Dendritic cell treated with granulocyte-macrophage colony-stimulating factor and Interleukin-4, amounts not matched to agents 40 ng/mL and 50 ng/mL, for 4 days (primary cell): ENCODE measurements around the gene TBXA2R.
"Not testable (repeated sequence)": the region's sequence is repeated elsewhere in the genome, so short reads cannot be mapped to it uniquely, and the experiment has no call there.

Experiments used
- H3K27ac Mint-ChIP-seq: one replicate; pipeline ENCODE4 v1.8.0; 2022; ENCODE audit warnings: mild to moderate bottlenecking, mixed read lengths
- H3K27me3 Mint-ChIP-seq: one replicate; pipeline ENCODE4 v1.8.0; 2022; ENCODE audit warnings: mild to moderate bottlenecking, mixed read lengths
- H3K36me3 Mint-ChIP-seq: one replicate; pipeline ENCODE4 v1.8.0; 2022; ENCODE audit warnings: low read depth, mixed read lengths
- H3K4me1 Mint-ChIP-seq: one replicate; pipeline ENCODE4 v1.8.0; 2022; ENCODE audit warnings: low read depth, mixed read lengths
- H3K4me3 Mint-ChIP-seq: one replicate; pipeline ENCODE4 v1.8.0; 2022; ENCODE audit warnings: mild to moderate bottlenecking, moderate library complexity, mixed read lengths
- H3K9me3 Mint-ChIP-seq: one replicate; pipeline ENCODE4 v1.8.0; 2022; ENCODE audit warnings: mixed read lengths
- intact Hi-C: fragments of 100-400 bp; cut with micrococcal nuclease; formaldehyde crosslinking; loops from one replicate; pipeline ENCODE4 v1.15.0; 2022

The TBXA2R gene

DNA sequence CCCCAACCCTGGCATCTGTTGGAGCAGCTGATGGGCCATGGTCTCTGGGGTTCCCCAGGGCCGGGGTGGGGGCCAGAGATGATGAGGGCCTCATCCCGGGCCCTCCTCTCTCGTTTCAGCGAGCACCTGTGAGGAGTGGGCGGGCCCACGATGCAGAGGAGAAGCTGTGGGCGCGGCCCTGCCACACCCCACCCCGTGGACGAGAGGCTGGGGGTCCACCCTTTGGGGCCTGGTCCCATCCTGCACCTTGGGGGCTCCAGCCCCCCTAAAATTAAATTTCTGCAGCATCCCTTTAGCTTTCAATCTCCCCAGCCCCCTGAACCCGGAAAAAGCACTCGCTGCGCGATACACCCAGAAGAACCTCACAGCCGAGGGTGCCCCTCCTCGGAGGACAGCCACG, 28.3 kb downstream of the TBXA2R start:
- peaks cover 3% of the 10 kb centered on the region for H3K27me3 Mint-ChIP-seq
- peaks cover 58% of the 10 kb centered on the region for H3K4me1 Mint-ChIP-seq
- H3K4me3 Mint-ChIP-seq, result no peak overlapping the region
- intact Hi-C loops, result no loop called here
- no peaks in the 10 kb centered on the region for H3K9me3 Mint-ChIP-seq
- H3K27ac Mint-ChIP-seq, result no peak overlapping the region
- H3K36me3 Mint-ChIP-seq, result peaks cover 58% of the 10 kb centered on the region

DNA sequence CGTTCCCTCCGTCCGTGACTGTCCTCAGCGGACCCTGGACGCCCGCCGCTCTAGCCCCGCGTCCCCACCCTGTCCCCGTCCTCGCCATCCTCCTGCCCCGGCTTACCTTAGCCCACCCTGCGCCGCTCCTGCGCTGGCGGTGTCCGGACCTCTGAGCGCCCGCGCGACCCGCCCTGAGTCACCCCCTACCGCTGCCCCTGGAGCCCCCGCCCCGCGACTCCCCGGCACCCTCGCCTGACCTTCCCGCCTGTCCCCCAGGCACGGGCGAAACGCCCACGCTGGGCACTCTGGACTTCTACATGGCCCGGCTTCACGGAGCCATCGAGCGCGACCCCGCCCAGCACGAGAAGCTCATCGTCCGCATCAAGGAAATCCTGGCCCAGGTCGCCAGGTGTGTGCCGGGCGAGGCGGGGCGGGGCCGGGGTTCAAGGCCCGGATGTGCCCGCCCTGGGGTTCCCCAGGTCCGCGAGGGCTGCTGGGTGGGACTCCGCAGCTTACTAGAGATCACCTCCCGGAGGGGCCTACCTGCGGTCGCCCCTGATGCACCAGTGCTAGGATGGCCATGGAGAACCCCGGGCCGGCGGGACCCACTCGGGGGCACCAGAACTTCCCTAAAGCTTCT, 28.8 kb downstream of the TBXA2R start:
- Mint-ChIP-seq H3K27ac (no peak overlapping the region), H3K4me3 (no peak overlapping the region), H3K27me3 (no peaks in the 10 kb centered on the region), H3K36me3 (peaks cover 61% of the 10 kb centered on the region), H3K9me3 (no peaks in the 10 kb centered on the region), H3K4me1 (peaks cover 58% of the 10 kb centered on the region)
- intact Hi-C loops, result no loop called here

DNA sequence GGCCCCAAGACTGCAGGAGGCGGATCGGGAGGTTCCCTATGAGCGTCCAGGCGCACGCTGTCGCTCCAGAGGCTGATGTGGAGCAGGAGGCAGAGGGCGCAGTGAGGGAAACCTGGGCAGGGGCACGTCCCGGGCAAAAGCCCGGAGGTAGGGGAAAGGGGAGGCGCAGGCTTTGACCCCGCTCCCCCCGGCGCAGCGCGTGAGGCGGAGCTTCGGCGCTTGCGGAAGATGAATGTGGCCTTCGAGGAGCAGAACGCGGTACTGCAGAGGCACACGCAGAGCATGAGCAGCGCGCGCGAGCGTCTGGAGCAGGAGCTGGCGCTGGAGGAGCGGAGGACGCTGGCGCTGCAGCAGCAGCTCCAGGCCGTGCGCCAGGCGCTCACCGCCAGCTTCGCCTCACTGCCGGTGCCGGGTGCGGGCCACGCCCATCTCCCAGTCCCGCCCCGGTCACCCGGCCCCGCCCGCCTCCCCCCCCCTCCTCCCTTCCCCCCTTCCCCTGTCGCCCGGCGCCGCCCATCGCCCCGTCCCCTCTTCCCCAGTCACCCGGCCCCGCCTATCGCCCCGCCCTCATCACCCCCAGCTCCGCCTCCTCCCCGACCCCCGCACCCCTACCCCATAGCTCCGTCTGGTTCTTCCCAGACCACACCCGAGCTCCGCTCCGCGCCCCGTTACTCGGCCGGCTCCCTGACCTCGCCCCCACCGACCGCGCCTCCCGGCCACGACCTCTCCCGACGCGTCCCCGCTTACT, 29.8 kb downstream of the TBXA2R start:
- H3K27me3 Mint-ChIP-seq, result no peaks in the 10 kb centered on the region
- intact Hi-C loops, result no loop called here
- no peak overlapping the region for H3K27ac Mint-ChIP-seq
- no peaks in the 10 kb centered on the region for H3K9me3 Mint-ChIP-seq
- H3K36me3 Mint-ChIP-seq, result peaks cover 61% of the 10 kb centered on the region
- peaks cover 63% of the 10 kb centered on the region for H3K4me1 Mint-ChIP-seq
- H3K4me3 Mint-ChIP-seq, result peak overlapping the region; percentile 70

DNA sequence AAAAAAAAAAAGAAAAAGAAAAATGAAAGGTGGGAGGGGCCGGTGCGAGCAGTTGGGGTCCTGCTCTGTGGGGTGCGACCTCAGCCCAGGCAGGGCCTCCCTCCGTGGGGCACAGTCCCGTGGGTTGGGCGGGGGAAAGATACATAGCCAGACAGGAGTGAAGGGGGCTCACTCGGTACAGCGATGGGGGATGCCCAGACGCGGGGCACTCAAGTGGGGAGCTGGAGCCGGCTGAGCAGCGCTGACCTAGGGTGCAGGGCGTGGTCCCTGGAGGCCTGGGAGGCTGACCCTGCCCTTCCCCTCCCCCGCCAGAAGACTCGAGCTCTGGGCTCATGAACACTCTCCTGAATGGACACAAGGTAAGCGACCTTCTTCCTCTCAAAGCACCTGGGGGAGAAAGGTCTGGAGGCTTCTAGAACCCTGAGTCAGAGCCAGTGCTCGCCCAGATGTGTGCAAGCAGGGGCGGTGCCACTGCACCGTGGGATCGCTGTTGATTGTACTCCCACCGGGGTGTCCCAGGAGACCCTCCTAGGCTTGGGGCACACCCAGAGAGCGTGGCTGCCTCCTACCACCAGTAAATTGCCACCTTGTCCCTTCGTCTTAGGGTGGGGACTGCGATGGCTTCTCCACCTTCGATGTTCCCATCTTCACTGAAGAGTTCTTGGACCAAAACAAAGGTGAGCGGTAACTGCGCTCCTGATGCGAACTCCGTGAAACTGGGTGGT, 30.6 kb downstream of the TBXA2R start:
- Mint-ChIP-seq H3K36me3 (peaks cover 61% of the 10 kb centered on the region), H3K4me1 (peaks cover 70% of the 10 kb centered on the region), H3K4me3 (peak overlapping the region; percentile 70), H3K27ac (no peak overlapping the region), H3K27me3 (no peaks in the 10 kb centered on the region), H3K9me3 (no peaks in the 10 kb centered on the region)
- intact Hi-C loops, result no loop called here

DNA sequence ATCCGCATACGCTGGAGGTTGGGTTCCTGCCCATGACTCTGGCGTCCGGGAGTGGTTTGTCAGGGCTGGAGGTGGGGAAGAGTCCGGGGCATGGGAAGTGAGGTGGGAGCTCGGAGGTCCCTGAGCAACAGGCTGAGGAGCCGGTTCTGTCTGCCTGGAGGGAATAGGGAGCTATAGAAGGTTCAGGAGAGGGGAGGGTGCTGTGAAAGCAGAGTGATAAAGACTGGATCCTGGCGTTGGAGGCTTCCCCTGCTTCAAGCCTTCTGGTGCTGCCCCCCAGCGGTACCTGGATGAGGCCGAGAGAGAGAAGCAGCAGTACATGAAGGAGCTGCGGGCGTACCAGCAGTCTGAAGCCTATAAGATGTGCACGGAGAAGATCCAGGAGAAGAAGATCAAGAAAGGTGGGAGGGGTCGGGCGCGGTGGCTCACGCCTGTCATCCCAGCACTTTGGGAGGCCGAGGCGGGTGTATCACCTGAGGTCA, 31.4 kb downstream of the TBXA2R start:
- Mint-ChIP-seq H3K4me1 (peaks cover 68% of the 10 kb centered on the region), H3K4me3 (no peak overlapping the region), H3K27ac (no peak overlapping the region), H3K36me3 (peaks cover 61% of the 10 kb centered on the region), H3K9me3 (no peaks in the 10 kb centered on the region), H3K27me3 (no peaks in the 10 kb centered on the region)
- intact Hi-C loops, result no loop called here

DNA sequence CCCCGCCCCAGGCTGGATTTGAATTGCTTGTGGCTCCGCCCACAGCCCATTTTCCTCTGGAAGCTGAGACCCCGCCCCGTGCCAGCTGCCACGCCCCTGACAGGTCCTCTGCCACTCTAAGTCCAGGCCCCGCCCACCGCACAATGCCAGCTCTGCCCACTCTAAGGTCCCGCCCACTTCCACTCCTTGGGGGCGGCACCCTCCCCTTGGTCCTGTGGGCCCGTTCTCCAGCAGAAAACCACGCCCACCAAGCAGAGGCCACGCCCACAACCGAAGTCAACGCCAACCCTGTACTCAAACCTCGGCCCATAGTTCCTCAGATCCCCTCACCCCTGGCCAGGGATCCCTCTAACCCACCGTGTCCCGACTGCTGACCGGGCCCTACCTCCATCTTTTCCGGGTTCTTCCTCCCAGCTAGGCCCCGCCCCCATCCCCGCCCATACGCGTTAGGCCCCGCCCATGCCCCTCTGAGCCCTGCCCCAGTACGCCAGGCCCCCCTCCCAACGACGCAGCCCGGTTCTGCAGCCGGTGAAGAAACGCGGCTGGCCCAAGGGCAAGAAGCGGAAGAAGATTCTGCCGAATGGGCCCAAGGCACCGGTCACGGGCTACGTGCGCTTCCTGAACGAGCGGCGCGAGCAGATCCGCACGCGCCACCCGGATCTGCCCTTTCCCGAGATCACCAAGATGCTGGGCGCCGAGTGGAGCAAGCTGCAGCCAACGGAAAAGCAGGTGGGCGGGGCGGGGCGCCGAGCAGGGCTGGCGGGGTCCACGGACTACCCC, 32.6 kb downstream of the TBXA2R start:
- H3K4me1 Mint-ChIP-seq, result peaks cover 56% of the 10 kb centered on the region
- peaks cover 59% of the 10 kb centered on the region for H3K36me3 Mint-ChIP-seq
- no peaks in the 10 kb centered on the region for H3K27me3 Mint-ChIP-seq
- H3K27ac Mint-ChIP-seq, result peak overlapping the region; percentile 85
- H3K4me3 Mint-ChIP-seq, result peak overlapping the region; percentile 88
- no peaks in the 10 kb centered on the region for H3K9me3 Mint-ChIP-seq
- intact Hi-C loops, result loop anchor here (2.0 kb wide), 2 partner anchors 15 to 67 kb away; partner anchors contain the start of gene FZR1

DNA sequence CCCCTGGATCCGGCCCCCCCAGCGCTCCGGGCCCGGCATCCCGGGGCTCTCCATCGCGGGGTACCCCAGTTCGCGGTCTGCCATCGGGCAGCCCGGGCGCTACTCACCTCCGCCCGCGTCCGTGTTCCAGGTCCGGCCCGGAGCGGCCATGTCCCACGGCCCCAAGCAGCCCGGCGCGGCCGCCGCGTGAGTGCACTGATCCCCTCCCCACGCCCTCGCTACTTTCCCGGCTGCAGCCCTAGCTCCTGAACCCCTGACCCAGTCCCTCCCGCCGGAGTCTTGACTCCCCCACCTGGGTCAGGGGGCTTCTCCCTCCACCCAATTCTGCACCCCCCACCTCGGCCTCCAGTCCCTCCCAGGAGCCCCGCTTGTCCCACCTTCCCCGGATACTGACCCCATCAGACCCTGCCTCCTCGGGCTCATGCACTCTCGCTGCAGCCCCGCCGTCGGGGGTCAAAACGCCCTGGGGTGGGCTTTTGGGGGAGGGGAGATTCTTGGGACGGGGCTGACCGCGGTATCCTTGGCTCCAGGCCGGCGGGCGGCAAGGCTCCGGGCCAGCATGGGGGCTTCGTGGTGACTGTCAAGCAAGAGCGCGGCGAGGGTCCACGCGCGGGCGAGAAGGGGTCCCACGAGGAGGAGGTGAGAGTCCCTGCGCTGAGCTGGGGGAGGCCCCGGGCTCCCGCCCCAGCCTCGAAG, 33.4 kb downstream of the TBXA2R start:
- intact Hi-C loops, result loop anchor here (2.0 kb wide), 2 partner anchors 15 to 67 kb away; partner anchors contain the start of gene FZR1
- Mint-ChIP-seq H3K27me3 (no peaks in the 10 kb centered on the region), H3K27ac (peak overlapping the region; percentile 85), H3K36me3 (peaks cover 52% of the 10 kb centered on the region), H3K4me1 (peaks cover 56% of the 10 kb centered on the region), H3K9me3 (no peaks in the 10 kb centered on the region), H3K4me3 (peak overlapping the region; percentile 88)

DNA sequence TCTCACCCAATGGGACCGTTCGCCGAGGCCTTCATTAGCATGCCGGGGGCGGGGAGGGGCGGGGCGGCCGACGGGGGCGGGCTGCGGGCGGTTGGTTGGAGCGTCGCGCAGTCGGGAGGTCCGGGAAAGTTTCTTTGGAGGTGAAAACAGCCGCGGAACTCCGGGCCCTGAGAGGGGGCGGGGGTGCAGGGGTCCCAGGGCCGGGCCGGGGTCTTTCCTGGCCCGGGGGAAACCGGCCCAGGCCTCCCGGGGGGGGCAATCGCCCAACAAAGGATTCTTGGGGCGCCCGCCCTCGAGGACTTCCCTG, 33.9 kb downstream of the TBXA2R start, which contains the start of gene HMG20B:
TSS of gene HMG20B (plus strand) at position 90 of the 307 bp plus-strand sequence. CDS start 366 bp downstream, outside the sequence.
- H3K27ac Mint-ChIP-seq, result peak within 1 kb of the TSS; percentile 85
- peaks cover 47% of the 10 kb centered on the region for H3K36me3 Mint-ChIP-seq
- peak within 1 kb of the TSS; percentile 88 for H3K4me3 Mint-ChIP-seq
- H3K9me3 Mint-ChIP-seq, result no peaks in the 10 kb centered on the region
- H3K4me1 Mint-ChIP-seq, result peaks cover 56% of the 10 kb centered on the region
- intact Hi-C loops, result loop anchor here (2.0 kb wide), 2 partner anchors 14 to 66 kb away; partner anchors contain the start of gene FZR1
- no peaks in the 10 kb centered on the region for H3K27me3 Mint-ChIP-seq

DNA sequence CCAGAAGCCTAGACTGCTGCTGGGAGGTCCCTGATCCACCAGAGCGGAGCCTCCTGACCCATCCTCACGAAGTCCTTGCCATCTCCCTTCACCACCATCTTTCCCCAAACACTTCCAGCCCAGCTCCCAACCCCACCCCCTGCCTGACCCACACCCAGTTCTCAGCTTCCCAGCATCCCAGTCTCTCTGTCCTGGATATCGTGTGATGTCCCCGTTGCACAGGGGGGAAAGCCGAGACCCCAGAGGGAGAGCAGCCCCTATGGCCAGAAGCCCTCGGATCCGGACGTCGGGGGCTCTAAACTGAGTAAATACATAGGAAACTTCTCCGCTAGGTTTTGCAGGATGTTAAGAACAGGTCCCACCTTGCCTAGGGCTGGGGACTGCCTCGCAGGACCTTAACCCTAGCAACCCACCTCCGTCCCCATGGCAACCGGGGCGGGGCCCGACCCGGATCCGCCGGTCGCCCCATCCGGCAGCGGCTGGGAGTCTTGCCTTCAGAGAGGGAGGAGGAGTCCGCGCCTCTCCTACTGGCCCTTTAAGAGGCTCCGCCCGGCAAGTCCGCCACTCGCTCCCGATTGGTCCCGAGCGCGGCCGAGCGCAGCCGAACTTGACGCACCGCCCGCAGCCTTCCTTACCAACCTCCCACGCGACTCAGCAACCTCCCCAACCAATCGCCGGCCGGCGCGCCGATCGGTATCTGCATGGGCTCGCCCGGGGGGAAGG, 34.4 kb downstream of the TBXA2R start:
- Mint-ChIP-seq H3K27ac (peak overlapping the region; percentile 85), H3K4me3 (peak overlapping the region; percentile 88), H3K4me1 (peaks cover 56% of the 10 kb centered on the region), H3K9me3 (no peaks in the 10 kb centered on the region), H3K36me3 (peaks cover 42% of the 10 kb centered on the region), H3K27me3 (no peaks in the 10 kb centered on the region)
- intact Hi-C loops, result loop anchor here (2.0 kb wide), 2 partner anchors 13 to 65 kb away; partner anchors contain the start of gene FZR1

DNA sequence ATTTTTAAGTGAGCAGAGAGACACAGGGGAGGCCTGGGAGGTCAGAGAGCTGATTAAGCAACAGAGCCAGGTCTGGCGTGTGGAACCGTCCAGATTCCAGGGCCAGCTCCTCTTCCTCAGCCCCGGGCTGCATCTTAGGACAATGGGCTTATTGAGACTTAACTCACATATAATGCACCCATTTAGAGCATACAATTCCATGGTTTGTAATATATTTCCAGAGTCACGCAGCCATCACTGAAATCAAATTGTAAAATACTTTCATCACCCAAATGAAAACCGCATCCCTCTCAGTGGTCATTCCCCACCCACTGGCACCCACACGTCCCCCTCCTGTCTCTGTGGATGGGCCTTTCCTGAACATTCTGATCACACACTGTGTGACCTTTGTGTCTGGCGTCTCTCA, 36.1 kb downstream of the TBXA2R start:
- no peaks in the 10 kb centered on the region for H3K9me3 Mint-ChIP-seq
- no peak overlapping the region for H3K4me3 Mint-ChIP-seq
- peak overlapping the region; percentile 39 for H3K27ac Mint-ChIP-seq
- peaks cover 45% of the 10 kb centered on the region for H3K4me1 Mint-ChIP-seq
- intact Hi-C loops, result no loop called here
- no peaks in the 10 kb centered on the region for H3K27me3 Mint-ChIP-seq
- H3K36me3 Mint-ChIP-seq, result peaks cover 25% of the 10 kb centered on the region

DNA sequence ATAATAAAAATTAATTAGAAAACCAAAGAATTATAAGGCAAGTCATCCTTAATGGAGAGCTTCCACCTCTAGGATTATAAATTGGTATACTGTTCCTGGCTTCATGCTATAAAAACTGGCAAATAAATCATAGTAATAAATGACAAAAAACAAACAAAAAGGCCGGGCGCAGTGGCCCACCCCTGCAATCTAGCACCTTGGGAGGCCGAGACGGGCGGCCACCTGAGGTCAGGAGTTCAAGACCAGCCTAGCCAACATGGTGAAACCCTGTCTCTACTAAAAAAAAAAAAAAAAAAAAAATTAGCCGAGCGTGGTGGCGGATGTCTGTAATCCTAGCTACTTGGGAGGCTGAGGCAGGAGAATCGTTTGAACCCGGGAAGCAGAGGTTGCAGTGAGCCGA, 36.6 kb downstream of the TBXA2R start:
- H3K4me3 Mint-ChIP-seq, intact Hi-C loops, H3K27me3 Mint-ChIP-seq, H3K27ac Mint-ChIP-seq, H3K9me3 Mint-ChIP-seq: not testable (repeated sequence)
- H3K4me1 Mint-ChIP-seq, result peaks cover 40% of the 10 kb centered on the region
- peaks cover 19% of the 10 kb centered on the region for H3K36me3 Mint-ChIP-seq

DNA sequence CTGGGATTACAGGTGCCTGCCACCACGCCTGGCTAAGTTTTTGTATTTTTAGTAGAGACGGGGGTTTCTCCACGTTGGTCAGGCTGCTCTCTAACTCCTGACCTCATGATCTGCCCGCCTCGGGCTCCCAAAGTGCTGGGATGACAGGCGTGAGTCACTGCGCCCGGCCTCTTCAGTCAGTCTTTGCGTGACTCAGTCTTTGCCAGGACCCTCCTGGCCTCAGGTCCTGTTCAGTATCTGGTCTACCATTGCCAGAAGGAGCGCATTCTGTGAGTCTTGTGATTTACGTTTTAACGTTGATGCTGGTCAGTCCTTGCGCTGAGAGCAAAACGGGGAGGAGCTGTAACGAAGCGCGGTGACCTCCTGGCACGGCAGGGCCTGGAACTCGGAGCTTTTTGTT, 41.5 kb downstream of the TBXA2R start:
- Mint-ChIP-seq H3K36me3 (no peaks in the 10 kb centered on the region), H3K9me3 (no peaks in the 10 kb centered on the region), H3K27ac (no peak overlapping the region), H3K4me1 (peaks cover 29% of the 10 kb centered on the region), H3K4me3 (no peak overlapping the region), H3K27me3 (no peaks in the 10 kb centered on the region)
- intact Hi-C loops, result no loop called here
